COLO829 (cell line): Measurements from ENCODE around the gene TMEM200B.
A peak's percentile ranks its signal among the peaks of the same experiment; 100 is the strongest.
"Not testable (repeated sequence)": the region's sequence is repeated elsewhere in the genome, so short reads cannot be mapped to it uniquely, and the experiment has no call there.

ENCODE experiments used
- DNase-seq: peaks from one replicate; pipeline ENCODE4 v3.0.0; 2012; ENCODE audit warnings: low spot score

TMEM200B gene

GRCh38 chr1:29133861-29134694, 10.4 kb upstream of the TMEM200B start:
- no peak for DNase-seq

GRCh38 chr1:29131056-29131455, 7.4 kb upstream of the TMEM200B start:
- DNase-seq = not testable (repeated sequence)

DNA sequence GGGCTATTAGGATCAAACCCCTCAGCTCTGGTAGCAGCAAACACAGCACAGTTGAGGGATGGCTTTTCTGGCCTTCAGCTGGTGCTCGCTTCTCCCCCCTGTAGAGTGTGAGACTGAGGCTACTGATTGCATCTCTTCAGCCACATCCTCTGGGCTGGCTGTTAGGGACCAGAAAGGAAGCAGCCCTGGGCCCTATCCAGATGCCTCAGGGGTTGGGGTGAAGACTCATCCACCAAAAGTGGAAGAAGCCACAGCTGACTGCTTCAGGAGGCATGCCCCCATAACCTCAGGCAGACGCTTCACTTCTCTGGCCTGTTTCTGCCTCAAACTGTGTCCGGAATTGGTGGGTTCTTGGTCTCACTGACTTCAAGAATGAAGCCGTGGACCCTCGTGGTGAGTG, 6.2 kb upstream of the TMEM200B start:
- DNase-seq = no peak

DNA sequence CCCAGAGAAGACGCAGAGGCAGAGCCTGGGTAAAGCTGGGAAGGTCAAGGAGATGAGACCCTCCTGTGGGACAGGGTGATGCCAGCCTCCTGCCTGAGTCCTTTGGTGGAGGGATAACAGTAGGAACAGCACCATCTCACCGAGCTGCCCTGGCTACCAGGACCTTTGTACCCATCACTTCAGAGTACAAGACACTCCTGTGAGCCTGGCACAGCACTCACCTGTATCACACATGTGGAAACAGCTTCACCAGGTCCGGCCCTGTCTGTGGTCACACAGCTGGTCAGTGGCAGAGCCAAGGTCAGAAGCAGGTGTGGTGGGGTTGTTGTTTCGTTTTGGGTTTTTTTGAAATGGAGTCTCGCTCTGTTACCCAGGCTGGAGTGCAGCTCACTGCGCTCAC, 5.0 kb upstream of the TMEM200B start:
- no peak for DNase-seq

- DNase-seq = no peak
Measured at GRCh38 chr1:29126198-29126597, 2.5 kb upstream of the TMEM200B start.

DNA sequence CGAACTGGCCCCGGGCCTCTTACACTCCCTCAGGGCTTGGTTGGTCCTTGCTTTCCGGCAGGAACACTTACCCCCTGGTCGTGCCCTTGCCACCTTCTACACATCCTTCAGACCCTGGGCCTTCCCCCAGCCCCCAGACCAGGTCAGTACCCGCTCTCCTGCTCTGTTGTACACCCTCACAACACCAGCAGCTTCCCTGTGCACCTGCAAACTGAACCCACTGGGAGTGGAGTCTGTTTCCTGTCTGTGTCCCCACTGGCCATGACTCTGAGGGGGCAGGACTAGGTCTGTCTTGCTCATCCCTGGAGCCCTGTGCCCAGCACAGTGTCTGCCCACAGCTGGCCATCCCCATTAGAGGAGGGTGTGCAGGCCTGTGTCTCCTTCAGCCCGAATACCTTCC, 2.1 kb upstream of the TMEM200B start:
- no peak for DNase-seq

DNA sequence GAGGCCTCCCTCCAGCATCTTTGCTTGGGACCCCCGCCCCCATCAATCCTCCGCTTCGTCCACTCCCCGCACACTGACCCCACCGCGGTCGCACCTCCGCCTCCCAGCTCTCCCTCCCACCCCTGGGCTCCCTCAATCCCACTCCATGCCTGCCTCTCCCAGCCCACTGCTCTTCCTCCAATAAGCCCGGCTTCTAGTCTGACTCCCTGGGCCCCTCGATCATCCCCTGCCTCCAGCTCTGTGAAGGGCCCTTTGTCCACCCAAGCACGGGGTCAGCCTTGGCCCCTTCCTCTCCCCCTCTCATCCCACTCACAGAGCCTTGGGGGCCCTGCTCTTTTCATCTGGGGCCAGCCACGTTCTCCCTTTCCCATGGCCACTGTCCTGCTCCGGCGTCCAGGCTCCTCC, 1.5 kb upstream of the TMEM200B start:
- no peak for DNase-seq

DNA sequence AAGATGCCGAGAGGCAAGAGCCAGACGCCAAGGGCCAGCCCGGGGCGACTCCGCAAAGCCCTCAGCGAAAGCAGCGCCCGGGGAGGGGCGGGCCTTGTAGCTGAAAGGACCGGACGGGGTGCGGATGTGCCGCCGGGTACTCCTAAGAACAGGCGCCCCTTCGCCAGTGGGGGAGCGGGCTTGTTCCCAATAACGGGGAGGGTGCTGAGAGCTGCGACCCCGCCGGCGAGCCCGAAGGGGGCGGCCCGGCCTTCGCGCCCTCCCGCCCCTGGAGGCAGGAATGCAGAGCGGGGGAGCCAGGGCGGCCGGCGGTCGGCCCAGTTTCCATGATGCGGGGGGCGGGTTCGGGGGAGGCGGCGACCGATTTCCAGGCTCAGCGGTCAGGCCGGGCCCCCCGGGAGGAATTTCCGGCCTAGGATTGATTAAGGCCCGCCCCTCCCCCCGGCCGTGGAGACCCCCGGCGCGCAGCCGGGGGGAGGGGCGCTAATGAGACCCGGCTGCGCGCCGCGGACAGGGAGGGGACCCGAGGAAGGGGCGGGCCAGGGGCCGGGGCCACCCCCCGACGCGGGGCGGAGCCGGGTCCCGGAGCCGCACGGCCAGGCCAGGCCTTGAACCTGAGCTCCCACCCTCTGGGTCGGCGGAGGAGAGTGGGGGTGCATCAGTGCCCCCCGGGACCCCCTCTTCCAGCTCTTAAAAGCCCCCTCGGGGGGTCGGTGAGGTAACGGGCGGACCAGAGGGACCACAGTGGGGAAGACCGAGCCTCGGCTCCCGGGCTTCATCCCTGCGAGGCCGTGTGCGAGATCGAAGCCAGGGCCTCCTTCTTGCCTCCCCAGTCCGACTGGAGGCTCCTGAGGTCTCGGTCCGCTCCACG, 898 bp upstream of the TMEM200B start:
- DNase-seq = peak; percentile 54

- no peak for DNase-seq
Measured at GRCh38 chr1:29123053-29123886, 433 bp downstream of the TMEM200B start.

DNA sequence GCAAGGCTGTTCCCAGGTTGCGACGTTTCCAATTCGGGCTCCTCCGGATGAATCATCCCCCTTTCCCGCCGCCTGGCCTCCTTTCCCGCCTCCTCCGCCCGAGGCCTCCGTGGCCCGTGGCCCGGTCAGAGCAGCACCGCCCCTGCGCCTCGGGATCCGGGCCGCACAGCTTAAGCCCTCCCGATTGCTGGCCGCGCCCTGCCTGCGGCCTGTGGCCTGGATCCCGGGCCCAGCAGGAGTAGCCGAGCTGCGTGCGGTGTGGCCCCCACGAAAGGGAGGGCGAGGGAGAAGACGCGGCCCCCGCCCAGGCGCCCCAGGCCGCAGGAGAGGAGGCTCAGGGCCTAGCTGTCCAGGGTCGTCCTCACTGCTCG, 1.0 kb downstream of the TMEM200B start:
- no peak for DNase-seq

DNA sequence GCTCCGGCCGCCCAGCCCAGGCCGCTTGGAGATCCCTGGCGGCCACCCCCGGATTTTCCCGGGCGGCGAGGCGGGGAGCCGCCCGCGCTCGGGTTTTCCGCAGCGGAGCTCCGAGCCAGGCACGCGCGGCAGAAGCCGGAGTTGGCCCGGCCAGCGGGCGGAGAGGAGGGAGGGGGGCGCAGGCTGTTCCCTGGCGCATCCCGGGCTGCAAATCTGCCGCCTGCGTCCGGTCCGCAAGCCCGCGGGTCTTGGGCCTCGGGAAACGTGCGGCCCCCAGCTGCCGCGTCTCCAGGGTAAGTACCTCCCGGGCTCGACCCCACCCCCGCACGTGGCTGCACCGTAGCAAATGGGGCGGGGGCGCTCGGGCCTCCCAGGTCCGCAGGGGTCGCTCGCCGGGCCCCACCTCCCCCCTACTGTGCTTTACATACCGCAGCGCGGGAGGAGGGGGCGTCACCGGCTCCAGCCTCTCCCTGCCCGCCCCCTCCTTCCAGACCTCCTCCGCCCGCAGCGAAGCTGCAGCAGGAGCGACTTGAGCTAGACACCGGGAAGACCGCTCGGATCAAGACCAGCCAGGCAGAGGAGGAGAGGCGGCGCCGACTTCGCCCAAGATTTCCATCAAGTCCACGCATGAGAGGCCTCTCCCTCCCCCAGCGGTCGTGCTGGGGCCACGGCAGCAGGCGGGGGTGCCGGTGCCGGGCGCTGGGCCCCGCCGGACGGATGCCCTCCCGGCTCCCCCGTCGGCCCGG, 1.6 kb downstream of the TMEM200B start:
- no peak for DNase-seq

GRCh38 chr1:29121516-29121935, 2.2 kb downstream of the TMEM200B start:
- no peak for DNase-seq

- DNase-seq = no peak
Measured at GRCh38 chr1:29120947-29121485, 2.7 kb downstream of the TMEM200B start.

- DNase-seq = no peak
Measured at GRCh38 chr1:29120367-29120766, 3.3 kb downstream of the TMEM200B start.

DNA sequence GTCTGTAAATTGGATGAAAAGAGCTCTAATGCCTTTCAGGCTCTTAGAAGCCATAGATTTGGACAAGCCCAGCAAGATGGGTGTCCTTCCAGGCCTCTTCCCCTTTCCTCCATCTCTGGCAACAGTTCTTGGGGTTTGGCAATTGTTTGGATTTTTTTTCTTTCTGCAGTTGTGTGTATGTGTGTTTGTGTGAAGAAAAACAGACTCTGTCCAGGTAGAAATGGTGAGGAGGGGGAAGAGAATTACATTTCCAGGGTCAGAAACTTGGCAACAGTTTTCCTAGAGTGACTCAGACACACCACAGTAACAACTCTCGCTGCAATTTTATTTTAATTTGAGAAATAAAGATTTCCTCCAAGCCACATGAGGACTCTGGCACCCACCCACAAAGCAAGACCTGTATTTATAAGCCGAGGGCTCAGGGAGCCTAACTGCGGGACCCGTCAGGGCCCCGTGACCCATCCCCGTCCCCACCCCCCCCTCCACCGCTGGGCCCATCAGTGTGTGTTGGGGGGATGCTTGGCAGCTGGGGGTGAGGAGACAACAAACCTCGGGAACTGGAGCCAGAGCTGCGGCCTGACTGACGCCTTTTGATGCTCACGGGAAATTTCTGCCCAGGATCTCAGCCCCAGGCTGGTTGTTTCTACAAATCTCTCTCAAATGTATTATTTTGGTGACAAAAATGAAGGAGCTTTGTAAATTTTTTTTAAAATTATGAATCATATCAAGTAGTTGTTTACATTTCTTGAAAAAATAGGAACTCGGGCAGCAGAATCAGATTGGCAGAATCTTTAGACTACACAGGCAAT, 4.4 kb downstream of the TMEM200B start:
- DNase-seq = no peak

DNA sequence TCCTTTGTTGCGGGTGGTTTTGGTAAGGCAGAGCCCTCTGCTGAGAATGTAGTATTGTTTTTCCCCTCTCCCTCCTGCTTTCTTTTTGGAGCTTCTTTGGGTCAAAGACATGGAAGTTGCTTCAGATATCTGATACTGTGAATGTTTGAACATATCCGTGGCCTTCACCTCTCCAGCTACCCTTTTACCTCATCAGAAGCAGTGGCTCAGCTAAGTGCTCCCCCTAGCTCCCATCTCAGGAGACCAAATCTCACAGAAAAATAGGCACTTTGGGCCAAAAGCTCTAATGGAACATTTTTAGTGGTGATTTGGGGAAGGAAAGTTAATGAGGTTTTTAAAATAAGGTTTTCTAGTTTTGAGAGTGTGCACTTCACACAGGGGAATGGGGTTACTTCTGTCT, 6.3 kb downstream of the TMEM200B start:
- DNase-seq = no peak

- no peak for DNase-seq
Measured at GRCh38 chr1:29114654-29115053, 9.0 kb downstream of the TMEM200B start.

DNA sequence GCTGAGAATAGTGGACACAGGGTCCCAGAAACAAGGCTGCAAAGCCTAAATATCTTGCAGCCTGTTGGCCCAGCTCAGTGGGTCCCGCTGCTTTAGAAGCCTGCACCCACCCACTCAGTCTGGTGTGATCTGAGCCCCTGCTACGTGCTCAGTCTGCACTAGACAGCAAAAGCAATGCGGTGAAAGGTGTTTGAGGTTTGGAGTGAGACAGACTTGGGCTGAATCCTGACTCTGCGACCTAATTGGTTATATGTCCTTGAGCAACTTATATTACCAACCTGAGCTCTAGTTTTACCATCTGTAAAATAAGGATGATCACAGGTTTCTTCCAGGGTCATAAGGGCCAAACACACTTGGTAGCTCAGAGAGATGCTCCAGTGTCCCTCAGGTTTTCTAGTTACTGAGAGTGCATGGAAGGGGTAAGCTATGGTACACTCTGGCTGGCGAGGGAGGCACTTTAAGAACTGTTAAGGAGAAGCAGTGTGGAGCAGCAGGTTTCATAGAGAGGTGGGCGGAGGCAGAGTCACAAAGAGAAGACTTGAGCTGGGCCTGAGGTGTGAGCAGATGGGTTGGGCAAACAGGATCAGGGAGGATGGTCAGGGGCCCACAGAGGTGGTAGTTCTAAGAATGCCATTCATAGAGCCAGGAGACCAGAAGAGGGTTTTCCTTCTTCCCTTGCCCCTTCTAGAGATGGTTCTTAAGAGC, 10.1 kb downstream of the TMEM200B start:
- no peak for DNase-seq

DNA sequence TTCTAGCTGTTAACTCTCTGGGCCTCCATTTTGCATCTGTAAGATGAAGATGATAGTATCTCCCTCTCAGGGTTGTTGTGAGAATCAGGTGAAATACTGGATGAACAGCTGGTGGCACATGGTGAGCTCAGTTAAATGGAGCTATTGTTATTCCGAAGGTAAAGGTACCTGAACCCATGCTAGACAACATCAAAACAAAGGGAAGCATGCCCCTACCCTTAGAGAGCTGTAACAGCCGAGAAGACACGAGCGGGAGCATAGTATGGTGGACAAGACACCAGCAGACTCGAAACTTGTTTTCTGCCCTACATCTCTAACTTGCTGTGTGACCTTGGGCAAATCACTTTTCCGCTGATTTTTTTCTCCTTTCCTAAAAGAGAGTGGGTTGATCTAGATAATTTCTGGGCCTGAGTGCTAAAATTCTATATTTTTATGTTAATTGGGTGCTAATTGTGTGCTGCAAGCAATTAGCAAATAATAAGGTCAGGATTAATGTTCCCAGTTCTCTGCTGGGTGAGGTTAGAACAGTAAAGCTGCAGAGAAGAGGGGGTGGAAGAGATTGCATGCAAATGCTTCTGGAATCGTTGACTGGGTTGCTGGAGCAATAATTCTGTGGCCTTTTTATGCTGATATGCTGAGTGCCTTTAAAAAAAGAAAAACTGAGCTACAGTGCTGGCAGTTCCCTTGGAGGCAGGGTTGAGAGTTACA, 10.8 kb downstream of the TMEM200B start:
- no peak for DNase-seq
